NT2/D1 (cell line): ENCODE measurements around the gene EIF4A3.

Experiments used
- DNase-seq: peaks from one replicate; pipeline ENCODE4 v3.0.0-alpha.2; 2011; ENCODE audit warnings: low read depth, low spot score
- H3K27me3 ChIP-seq: 2 replicates; pipeline ENCODE4 v1.6.0; 2011; ENCODE audit warnings: mild to moderate bottlenecking; ENCODE audit not compliant: insufficient read length, insufficient read depth
- H3K36me3 ChIP-seq: 2 replicates; pipeline ENCODE4 v1.6.1; 2011; ENCODE audit warnings: mild to moderate bottlenecking, low read length, mixed read lengths; ENCODE audit not compliant: insufficient read depth, insufficient read length
- H3K4me1 ChIP-seq: 2 replicates; pipeline ENCODE4 v1.5.1; 2011; ENCODE audit not compliant: insufficient read depth, insufficient read length
- H3K4me3 ChIP-seq: 2 replicates; pipeline ENCODE4 v1.5.1; 2011; ENCODE audit warnings: low read depth; ENCODE audit not compliant: insufficient read length
- H3K9ac ChIP-seq: 2 replicates; pipeline ENCODE4 v1.6.0; 2011; ENCODE audit warnings: low read depth; ENCODE audit not compliant: insufficient read length
- H3K9me3 ChIP-seq: 2 replicates; pipeline ENCODE4 v1.5.1; 2011; ENCODE audit warnings: mild to moderate bottlenecking, low read length; ENCODE audit not compliant: insufficient read depth
- SUZ12 ChIP-seq: IDR thresholded peaks from 2 replicates; pipeline ENCODE4 v1.6.1; 2011; ENCODE audit not compliant: insufficient read length, insufficient read depth; ENCODE audit errors: extremely low read depth
- YY1 ChIP-seq: IDR thresholded peaks from 2 replicates; pipeline ENCODE4 v1.6.1; 2011; ENCODE audit not compliant: insufficient read length, insufficient read depth
- ZNF274 ChIP-seq: IDR thresholded peaks from 2 replicates; pipeline ENCODE4 v1.6.1; 2011; ENCODE audit warnings: mild to moderate bottlenecking, low read depth, low read length

The EIF4A3 gene

DNA sequence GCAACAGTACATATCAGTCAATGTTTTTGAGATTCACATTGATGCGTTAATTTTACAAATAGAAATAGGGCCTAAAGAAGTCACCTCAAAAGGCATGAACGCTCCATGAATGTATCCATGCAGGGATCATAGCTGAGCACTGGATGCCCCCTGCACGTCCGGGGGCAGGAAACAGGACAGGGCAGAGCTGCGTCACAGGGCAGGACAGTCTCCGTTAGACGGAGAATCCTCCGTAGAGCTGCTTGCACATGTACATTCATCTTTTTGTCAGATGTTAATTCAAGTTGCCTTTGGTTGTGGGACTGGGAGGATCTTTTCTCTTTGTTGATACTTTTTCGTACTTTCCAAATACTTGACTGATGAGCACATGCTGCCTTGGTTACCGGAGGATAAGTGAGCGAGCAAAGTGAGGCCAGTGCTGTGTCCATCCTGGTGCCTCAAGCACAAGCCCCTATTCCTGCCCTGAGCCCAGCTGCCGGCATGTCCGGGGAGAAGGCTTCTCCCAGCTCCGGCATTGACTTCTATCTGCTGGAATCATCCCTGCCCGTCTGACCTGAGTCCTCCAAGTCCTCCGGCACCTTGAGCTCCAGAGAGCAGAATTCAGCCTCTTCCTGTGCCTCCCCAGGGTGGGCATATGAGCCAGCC lies 30.5 kb downstream of the EIF4A3 start:
- no peak for DNase-seq
- TF ChIP-seq SUZ12 = no peak
- no peak for TF ChIP-seq ZNF274
- H3K36me3 ChIP-seq = peaks cover 29% of the 10 kb centered on the region
- H3K4me3 ChIP-seq = no peak overlapping the region
- H3K4me1 ChIP-seq = peaks cover 22% of the 10 kb centered on the region
- no peaks in the 10 kb centered on the region for H3K27me3 ChIP-seq
- 0 out of 2 replicates have a peak, but pooled peaks cover 11% of the 10 kb centered on the region for H3K9me3 ChIP-seq
- no peak overlapping the region for H3K9ac ChIP-seq

DNA sequence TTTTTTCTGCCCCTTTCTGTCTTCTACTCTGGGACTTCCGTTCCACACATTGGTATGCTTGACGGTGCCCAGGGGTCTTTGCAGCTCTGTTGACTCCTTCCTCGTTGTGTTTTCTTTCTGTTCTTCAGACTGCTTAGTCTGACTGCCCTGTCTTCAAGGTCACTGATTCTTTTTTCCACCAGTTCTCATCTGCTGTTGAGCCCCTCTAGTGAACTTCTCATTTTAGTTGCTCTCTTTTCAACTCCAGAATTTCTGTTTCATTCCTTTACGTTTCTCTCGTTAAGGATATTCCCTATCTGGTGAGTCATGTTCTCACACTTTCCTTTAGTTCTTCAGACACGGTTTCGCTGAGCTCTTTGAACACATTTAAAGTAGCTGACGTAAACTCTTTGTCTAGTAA lies 31.8 kb downstream of the EIF4A3 start:
- Histone ChIP-seq H3K4me1 (peaks cover 26% of the 10 kb centered on the region), H3K27me3 (no peaks in the 10 kb centered on the region), H3K36me3 (peaks cover 35% of the 10 kb centered on the region), H3K4me3 (no peak overlapping the region), H3K9ac (no peak overlapping the region), H3K9me3 (0 out of 2 replicates have a peak, but pooled peaks cover 11% of the 10 kb centered on the region)
- TF ChIP-seq SUZ12 (no peak), ZNF274 (no peak), YY1 (no peak)
- DNase-seq = no peak

DNA sequence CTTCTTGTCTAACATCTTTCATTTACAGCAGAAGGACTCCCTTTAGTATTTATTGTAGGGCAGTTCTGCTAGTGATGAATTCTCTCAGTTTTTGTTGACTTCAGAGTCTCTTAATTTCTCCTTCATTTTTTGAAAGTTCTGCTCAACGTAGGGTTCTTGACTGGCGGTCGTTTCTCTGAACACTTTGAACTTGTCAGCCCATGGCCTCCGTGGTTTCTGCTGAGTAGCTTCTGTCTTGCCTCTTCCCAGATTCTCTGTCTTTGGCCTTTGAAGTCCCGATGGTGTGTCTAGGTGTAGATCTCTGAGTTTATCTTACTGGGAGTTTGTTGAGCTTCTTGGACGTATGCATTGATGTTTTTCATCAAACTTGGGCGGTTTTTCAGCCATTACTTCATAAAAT lies 32.2 kb downstream of the EIF4A3 start:
- Histone ChIP-seq H3K4me3 (no peak overlapping the region), H3K9me3 (0 out of 2 replicates have a peak, but pooled peaks cover 11% of the 10 kb centered on the region), H3K4me1 (peaks cover 28% of the 10 kb centered on the region), H3K9ac (no peak overlapping the region), H3K36me3 (peaks cover 39% of the 10 kb centered on the region), H3K27me3 (no peaks in the 10 kb centered on the region)
- TF ChIP-seq YY1 (no peak), ZNF274 (no peak), SUZ12 (no peak)
- DNase-seq = no peak

DNA sequence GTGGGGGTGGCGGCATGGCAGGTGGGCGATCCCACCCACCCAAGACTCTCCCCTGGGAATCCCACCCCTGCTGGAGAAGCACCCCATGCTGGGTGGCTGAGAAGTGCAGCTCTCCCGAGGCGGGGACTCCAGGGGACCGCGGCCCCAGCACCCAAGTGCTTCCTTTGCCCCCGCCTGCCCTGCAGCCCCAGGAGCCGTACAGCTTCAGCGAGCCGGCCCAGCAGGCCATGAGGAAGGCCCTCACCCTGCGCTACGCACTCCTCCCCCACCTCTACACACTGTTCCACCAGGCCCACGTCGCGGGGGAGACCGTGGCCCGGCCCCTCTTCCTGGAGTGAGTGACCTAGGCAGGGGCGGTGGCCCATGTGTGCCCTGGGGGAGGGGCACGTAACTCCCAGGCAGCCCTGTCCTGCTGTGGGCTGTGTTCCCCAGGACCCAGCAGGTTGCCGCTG lies 33.9 kb downstream of the EIF4A3 start:
- Histone ChIP-seq H3K36me3 (peaks cover 47% of the 10 kb centered on the region), H3K27me3 (no peaks in the 10 kb centered on the region), H3K9ac (peak overlapping the region; percentile 11), H3K9me3 (0 out of 2 replicates have a peak, but pooled peaks cover 11% of the 10 kb centered on the region), H3K4me1 (peaks cover 28% of the 10 kb centered on the region), H3K4me3 (no peak overlapping the region)
- TF ChIP-seq SUZ12 (no peak), YY1 (no peak), ZNF274 (no peak)
- DNase-seq = no peak

DNA sequence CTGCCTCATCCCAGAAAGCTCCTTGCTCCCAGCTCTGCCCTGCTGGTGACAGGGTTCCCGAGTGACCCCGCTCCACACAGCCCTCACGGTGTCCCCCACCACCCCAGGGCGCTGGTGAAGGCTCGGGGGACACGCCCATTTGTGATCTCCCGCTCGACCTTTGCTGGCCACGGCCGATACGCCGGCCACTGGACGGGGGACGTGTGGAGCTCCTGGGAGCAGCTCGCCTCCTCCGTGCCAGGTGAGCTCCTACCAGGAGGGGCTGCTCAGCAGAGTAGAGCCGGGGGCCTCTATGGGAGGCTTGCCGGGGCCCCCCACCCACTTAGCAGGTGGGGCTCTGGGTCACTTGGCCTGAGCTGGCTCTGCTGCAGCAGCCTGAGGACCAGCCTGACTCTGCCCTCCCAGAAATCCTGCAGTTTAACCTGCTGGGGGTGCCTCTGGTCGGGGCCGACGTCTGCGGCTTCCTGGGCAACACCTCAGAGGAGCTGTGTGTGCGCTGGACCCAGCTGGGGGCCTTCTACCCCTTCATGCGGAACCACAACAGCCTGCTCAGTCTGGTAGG lies 34.4 kb downstream of the EIF4A3 start:
- Histone ChIP-seq H3K36me3 (peaks cover 48% of the 10 kb centered on the region), H3K4me3 (no peak overlapping the region), H3K9me3 (0 out of 2 replicates have a peak, but pooled peaks cover 11% of the 10 kb centered on the region), H3K9ac (peak overlapping the region; percentile 4), H3K4me1 (peaks cover 28% of the 10 kb centered on the region), H3K27me3 (no peaks in the 10 kb centered on the region)
- DNase-seq = no peak
- TF ChIP-seq SUZ12 (no peak), ZNF274 (no peak), YY1 (no peak)

DNA sequence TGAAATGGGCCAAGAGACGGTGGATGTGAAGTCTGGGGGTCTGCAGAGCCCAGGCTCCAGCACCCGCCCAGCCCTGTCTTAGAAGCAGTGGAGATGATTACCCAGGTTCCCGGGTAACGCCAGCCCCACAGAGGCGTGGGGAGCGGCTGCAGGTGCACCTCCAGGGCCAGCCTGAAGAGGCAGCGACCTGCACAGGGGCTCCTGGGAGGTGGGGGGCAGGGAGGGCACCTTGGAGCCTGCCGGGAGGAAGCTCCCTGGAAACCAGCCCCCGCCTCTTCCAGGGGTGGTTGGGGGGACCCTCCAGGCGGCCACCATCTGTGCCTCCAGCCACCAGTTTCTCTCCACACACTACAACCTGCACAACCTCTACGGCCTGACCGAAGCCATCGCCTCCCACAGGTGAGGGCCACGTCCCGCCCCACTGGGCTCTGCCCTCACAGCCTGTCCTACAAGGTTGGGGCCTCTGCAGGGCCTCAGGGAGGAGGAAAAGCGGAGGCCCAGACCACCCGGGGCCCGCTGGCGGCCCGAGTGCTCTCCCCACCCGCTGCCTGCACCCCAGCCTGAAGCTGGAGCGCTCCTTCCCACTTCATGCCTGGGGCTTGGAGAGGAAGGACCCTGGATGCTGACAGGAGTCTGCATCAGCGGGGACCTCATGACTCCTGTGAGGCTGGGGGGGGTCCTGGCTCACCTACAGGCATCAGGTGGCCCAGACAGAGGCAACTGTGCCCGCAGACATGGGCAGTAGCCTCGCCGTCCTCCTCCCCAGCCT lies 35.0 kb downstream of the EIF4A3 start:
- DNase-seq = no peak
- TF ChIP-seq ZNF274 (no peak), YY1 (no peak), SUZ12 (no peak)
- 0 out of 2 replicates have a peak, but pooled peaks cover 11% of the 10 kb centered on the region for H3K9me3 ChIP-seq
- no peak overlapping the region for H3K9ac ChIP-seq
- peaks cover 45% of the 10 kb centered on the region for H3K36me3 ChIP-seq
- peaks cover 25% of the 10 kb centered on the region for H3K4me1 ChIP-seq
- no peaks in the 10 kb centered on the region for H3K27me3 ChIP-seq
- H3K4me3 ChIP-seq = no peak overlapping the region

DNA sequence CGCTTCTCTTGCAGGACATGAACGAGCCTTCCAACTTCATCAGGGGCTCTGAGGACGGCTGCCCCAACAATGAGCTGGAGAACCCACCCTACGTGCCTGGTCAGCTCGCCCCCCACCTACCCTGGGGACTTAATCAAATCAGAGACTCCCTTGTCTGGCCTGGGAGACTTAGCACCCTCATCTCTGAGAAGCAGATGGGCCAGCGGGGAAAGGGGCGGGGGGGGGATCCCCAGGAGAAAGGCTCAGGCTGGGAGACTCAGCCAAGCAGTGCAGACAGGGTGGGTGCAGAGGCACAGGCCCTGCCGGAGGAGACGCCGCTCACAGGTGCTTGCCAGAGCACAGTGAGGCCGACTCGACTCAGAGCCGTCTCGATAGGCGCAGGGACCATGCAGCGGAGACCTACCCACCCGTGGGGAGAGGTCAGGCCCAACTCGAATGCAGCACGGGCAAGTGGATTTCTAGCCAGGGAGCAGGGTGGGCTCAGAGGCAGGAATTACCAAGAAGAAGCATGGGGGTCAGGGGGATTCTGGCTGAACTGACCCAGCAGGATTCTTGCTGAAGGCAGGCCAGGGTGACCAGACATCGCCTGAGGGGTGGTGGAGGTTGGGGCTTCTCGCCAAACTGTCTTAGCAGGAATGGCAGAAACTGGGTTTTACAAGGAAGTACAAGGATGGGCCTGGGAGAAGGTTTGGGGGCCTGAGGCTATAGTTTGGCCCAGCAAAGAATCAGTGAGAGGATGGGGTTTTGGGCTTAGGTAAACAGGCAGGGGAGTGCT lies 35.8 kb downstream of the EIF4A3 start:
- no peak overlapping the region for H3K9ac ChIP-seq
- peaks cover 48% of the 10 kb centered on the region for H3K36me3 ChIP-seq
- TF ChIP-seq YY1 (no peak), SUZ12 (no peak), ZNF274 (no peak)
- DNase-seq = no peak
- no peak overlapping the region for H3K4me3 ChIP-seq
- no peaks in the 10 kb centered on the region for H3K27me3 ChIP-seq
- H3K9me3 ChIP-seq = 0 out of 2 replicates have a peak, but pooled peaks cover 11% of the 10 kb centered on the region
- H3K4me1 ChIP-seq = peaks cover 19% of the 10 kb centered on the region
